Measurements from ENCODE around the gene CD52.

CD52 gene

GRCh38 chr1:26335774-26336476 lies 18.2 kb downstream of the CD52 start:
- H3K4me2 ChIP-seq (ENCODE audit: low read length): peak overlapping the region; percentile 89
- H3K4me3 ChIP-seq (ENCODE audit: low read depth, low read length, poor library complexity, severe bottlenecking): peak overlapping the region; percentile 73
- H3K36me3 ChIP-seq (ENCODE audit: insufficient read depth, low read length): no peaks in the 10 kb centered on the region
- H3K27ac ChIP-seq (ENCODE audit: low read depth, low read length, poor library complexity, severe bottlenecking): no peak overlapping the region
- no peaks in the 10 kb centered on the region for H3K9me2 ChIP-seq (ENCODE audit: low read depth, low read length)
- H3K79me2 ChIP-seq (ENCODE audit: insufficient read depth, low read length): no peaks in the 10 kb centered on the region
- TF ChIP-seq CTCF (IDR thresholded peaks at IDR 0.05; ENCODE audit: low read length) (no peak), EZH2 (IDR thresholded peaks at IDR 0.05; ENCODE audit: borderline replicate concordance, low read length) (no peak)
- no peaks in the 10 kb centered on the region for H4K20me1 ChIP-seq (ENCODE audit: insufficient read depth, low read length)
- peak overlapping the region; percentile 61 for H3K9ac ChIP-seq (ENCODE audit: low read length)
- no peaks in the 10 kb centered on the region for H3F3A ChIP-seq (ENCODE audit: insufficient read depth, low read length)
- 0 out of 2 replicates have a peak overlapping the region, but pooled peaks have one; percentile 36 for H2AFZ ChIP-seq (ENCODE audit: low read length)
- H3K4me1 ChIP-seq (ENCODE audit: insufficient read depth, low read length, severe bottlenecking): peaks cover 21% of the 10 kb centered on the region
- no peaks in the 10 kb centered on the region for H3K9me3 ChIP-seq (ENCODE audit: low read length)
- no peaks in the 10 kb centered on the region for H3K27me3 ChIP-seq (ENCODE audit: insufficient read depth, low read length)

GRCh38 chr1:26336477-26337205 lies 18.9 kb downstream of the CD52 start:
- H3K27ac ChIP-seq (ENCODE audit: low read depth, low read length, poor library complexity, severe bottlenecking): no peak overlapping the region
- H3K4me2 ChIP-seq (ENCODE audit: low read length): peak overlapping the region; percentile 89
- no peaks in the 10 kb centered on the region for H4K20me1 ChIP-seq (ENCODE audit: insufficient read depth, low read length)
- no peak for TF ChIP-seq EZH2 (IDR thresholded peaks at IDR 0.05; ENCODE audit: borderline replicate concordance, low read length)
- TF ChIP-seq CTCF (IDR thresholded peaks at IDR 0.05; ENCODE audit: low read length): no peak
- H3K4me3 ChIP-seq (ENCODE audit: low read depth, low read length, poor library complexity, severe bottlenecking): peak overlapping the region; percentile 73
- H3K27me3 ChIP-seq (ENCODE audit: insufficient read depth, low read length): no peaks in the 10 kb centered on the region
- H3K4me1 ChIP-seq (ENCODE audit: insufficient read depth, low read length, severe bottlenecking): peaks cover 21% of the 10 kb centered on the region
- no peak overlapping the region; the same call in 1 of the 2 replicates for H3K9ac ChIP-seq (ENCODE audit: low read length)
- H3K9me3 ChIP-seq (ENCODE audit: low read length): no peaks in the 10 kb centered on the region
- H3K36me3 ChIP-seq (ENCODE audit: insufficient read depth, low read length): no peaks in the 10 kb centered on the region
- no peaks in the 10 kb centered on the region for H3K9me2 ChIP-seq (ENCODE audit: low read depth, low read length)
- H2AFZ ChIP-seq (ENCODE audit: low read length): no peak overlapping the region
- H3F3A ChIP-seq (ENCODE audit: insufficient read depth, low read length): no peaks in the 10 kb centered on the region
- no peaks in the 10 kb centered on the region for H3K79me2 ChIP-seq (ENCODE audit: insufficient read depth, low read length)

GRCh38 chr1:26337206-26337535 lies 19.4 kb downstream of the CD52 start:
- H3K79me2 ChIP-seq (ENCODE audit: insufficient read depth, low read length): no peaks in the 10 kb centered on the region
- H3K4me3 ChIP-seq (ENCODE audit: low read depth, low read length, poor library complexity, severe bottlenecking): no peak overlapping the region
- H3F3A ChIP-seq (ENCODE audit: insufficient read depth, low read length): no peaks in the 10 kb centered on the region
- no peaks in the 10 kb centered on the region for H3K9me2 ChIP-seq (ENCODE audit: low read depth, low read length)
- H3K4me2 ChIP-seq (ENCODE audit: low read length): no peak overlapping the region; the same call in 1 of the 2 replicates
- no peak for TF ChIP-seq CTCF (IDR thresholded peaks at IDR 0.05; ENCODE audit: low read length)
- TF ChIP-seq EZH2 (IDR thresholded peaks at IDR 0.05; ENCODE audit: borderline replicate concordance, low read length): no peak
- no peaks in the 10 kb centered on the region for H3K27me3 ChIP-seq (ENCODE audit: insufficient read depth, low read length)
- peaks cover 21% of the 10 kb centered on the region for H3K4me1 ChIP-seq (ENCODE audit: insufficient read depth, low read length, severe bottlenecking)
- H4K20me1 ChIP-seq (ENCODE audit: insufficient read depth, low read length): no peaks in the 10 kb centered on the region
- H3K27ac ChIP-seq (ENCODE audit: low read depth, low read length, poor library complexity, severe bottlenecking): no peak overlapping the region
- H3K9me3 ChIP-seq (ENCODE audit: low read length): no peaks in the 10 kb centered on the region
- H2AFZ ChIP-seq (ENCODE audit: low read length): no peak overlapping the region
- no peaks in the 10 kb centered on the region for H3K36me3 ChIP-seq (ENCODE audit: insufficient read depth, low read length)
- no peak overlapping the region; the same call in 1 of the 2 replicates for H3K9ac ChIP-seq (ENCODE audit: low read length)
